Stimulated activated CD4-positive, alpha-beta T cell treated with anti-CD3 and anti-CD28 coated beads, Interleukin-12 subunit alpha, Interleukin-12 subunit beta, amount 100 ng/mL, for 48 hours (primary cell): ENCODE measurements around the gene PRKCB.

Experiments
- DNase-seq, 3 donors: peaks; one replicate each; pipeline ENCODE4 v3.0.0-alpha.2; 2020; ENCODE audit warnings: low read depth in 2 of 3, low spot score in 1 of 3

The PRKCB gene

GRCh38 chr16:24152826-24153225, 317.0 kb downstream of the PRKCB start:
- DNase-seq = no peak

DNA sequence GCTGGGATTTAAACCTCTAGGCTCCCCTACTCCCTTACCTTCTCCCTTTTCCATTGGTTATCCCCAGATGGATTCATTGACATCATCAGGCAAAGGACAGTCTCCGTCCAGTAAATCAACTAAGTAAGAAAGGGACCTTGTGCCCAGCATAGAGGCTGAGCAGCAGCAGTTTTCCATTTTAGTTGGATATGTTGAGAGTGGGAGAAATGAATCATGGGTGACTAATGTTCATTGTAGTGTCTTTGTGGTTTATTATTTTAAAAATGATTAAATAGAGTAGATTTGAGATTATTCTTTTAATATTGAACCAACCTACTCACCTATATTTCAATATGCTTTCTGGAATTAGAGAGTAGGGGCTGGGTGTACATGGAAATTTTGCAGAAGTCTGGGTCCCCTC, 321.0 kb downstream of the PRKCB start:
- no peak for DNase-seq

DNA sequence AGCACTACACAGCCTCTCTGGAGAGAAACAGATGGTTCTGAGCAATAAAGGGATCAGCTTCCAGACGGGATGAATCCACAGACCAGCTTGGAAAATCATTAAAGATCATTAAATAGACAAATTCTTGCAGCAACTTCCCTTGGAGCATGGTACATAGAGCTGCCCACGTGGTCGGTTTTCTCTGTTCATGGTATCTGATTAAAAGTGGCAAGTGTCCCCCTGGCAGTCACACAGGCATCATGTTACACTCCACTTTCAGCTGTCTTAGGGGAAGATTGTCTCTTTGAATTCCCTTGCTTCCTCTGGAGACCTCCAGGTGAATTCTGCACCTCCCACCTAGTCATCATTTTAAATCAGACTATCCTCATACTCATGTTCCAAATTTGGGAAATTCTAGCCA, 328.2 kb downstream of the PRKCB start:
- no peak for DNase-seq

DNA sequence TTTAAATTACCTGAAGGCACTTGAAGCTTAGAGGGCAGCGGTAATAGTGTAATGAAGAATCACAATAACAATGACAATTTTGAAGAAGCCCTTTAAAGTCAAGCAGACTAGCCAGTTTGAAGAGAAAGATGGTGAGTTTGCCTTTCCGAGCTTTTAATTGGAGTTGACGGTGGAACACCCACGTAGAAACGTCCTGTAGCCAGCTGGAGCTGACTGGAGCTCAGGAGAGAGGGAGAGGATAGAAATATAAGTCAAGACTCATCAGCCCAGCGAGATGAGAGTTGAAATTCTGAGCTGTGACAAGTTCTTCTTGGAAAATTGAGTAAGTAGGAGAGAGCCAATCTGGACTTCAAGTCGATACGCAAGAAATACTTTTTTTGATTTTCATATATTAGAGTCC, 328.6 kb downstream of the PRKCB start:
- DNase-seq = no peak

DNA sequence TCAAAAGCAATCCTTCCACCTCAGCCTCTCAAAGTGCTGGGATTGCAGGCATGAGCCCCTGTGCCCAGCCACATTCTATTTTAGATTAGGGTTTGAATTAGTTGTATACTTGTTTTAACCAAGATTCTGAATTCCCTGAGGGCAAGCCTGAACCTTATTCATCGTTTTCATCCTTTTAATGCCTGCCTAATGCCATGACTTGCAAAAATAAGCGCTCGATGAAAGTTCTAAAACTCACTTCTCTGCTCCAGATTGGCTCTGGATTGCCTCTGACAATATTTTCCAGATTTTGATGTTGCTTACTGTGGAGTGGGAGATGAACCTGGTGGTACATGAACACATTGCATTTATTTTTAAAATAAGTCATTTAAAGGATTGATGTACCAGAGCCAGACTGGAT, 329.5 kb downstream of the PRKCB start:
- no peak for DNase-seq

- no peak for DNase-seq
Observed at GRCh38 chr16:24166661-24167528, 331.1 kb downstream of the PRKCB start.

- no peak for DNase-seq
Observed at GRCh38 chr16:24168856-24169255, 333.1 kb downstream of the PRKCB start.

DNA sequence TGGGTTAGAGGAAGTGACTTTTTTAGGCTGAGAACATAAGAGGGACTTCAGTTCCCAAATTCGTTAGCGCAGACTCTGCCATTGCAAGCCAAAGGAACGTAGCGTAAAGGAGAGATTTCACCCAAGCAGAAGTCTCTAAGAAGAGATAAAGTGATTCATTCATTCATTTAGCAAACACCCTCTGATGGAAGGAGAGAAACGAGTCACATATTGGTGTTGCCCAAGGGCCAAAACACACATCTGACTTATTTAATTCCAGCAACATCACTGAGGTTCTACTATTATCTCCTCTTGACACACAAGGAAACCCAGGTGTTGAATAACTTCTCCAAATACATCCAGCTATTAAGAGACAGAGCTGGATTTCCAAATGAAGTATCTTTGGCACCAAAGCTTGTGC, 334.6 kb downstream of the PRKCB start:
- no peak for DNase-seq

DNA sequence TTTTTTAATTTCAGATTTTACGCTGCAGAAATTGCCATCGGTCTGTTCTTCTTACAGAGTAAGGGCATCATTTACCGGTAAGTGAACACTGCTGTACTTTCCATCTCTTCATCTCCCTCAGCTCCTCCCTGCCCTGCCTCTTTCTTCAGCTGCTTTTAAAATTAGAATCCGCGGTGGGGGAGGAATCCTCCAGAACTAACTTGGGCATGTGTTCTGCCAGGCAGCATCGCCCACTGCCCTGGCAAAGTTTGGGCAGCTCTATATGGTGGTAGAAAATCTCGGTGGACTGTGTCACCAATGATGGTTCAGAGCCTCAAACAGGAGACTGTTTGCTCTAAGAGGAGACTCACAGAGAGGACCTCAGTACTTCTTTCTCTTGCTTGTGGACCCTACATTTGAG, 338.7 kb downstream of the PRKCB start:
- no peak for DNase-seq

DNA sequence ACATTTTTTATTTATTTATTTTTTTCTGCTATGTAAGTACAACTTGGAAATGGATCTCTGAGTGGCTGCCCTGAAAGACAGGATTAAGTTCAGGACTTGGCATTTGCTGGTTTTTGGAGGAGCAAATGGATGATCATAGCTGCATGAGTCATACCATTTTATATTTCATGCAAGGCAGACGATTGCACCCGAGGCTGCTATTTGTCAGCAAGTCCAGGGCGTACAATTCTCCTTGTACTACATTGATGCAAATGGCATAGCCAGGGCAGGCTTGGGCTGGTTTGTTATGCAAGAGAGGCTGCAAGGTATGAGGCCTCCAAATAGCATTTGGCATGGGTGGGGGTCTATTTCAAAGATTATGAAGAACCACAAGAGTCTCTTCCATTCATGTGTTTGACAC, 339.2 kb downstream of the PRKCB start:
- no peak for DNase-seq

GRCh38 chr16:24178496-24178895, 342.7 kb downstream of the PRKCB start:
- DNase-seq = no peak

GRCh38 chr16:24180451-24180850, 344.7 kb downstream of the PRKCB start:
- no peak for DNase-seq

DNA sequence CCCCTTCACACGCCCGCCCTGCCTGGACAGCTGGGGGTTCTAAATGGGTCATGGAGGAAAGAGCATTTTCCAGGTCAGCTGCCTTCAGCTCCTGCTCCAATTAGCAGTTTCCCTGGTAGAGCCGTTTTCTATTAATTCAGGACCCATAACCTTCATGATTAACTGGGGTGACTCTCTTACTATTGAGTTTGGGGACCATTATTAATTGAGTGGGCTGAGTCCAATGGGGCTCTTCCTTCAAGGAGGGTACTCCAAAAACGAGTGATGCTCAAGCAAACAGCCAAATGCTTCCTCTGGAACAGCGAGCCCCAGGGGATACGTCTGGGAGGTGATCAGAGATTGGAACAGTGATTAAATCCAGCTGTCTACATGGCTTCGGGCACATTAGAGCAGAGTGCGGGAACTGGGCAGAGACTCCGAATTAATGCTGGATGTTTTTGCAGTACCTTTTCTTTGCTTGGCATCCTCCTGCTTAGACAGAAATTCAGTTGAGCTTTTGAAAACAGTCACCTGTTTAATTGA, 352.3 kb downstream of the PRKCB start:
- no peak for DNase-seq

DNA sequence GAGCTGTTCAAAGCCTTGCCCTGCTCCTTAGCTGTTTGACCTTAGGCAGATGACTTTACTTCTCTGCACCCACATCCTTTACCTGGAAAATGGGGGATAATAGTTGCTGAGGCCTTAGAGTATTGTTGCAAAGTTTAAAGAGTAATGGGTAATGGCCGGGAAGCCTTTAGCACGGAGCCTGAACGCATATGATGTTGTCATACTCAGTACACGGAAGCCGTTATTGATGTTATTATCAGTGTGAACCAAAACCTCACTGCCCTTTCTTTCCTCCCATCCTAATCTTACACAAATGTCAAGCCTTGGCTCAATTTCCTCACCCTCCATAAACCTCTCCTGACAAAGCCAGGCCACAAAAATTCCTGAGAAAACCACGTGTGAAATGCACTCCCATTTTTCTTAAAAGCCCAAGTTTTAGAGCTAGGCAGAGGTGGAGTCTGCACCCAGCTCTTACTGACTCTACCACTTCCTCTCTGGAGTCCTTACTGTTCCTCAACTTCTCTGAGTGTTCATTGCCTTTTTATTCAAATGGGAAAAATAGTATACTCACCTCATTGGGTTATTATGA, 353.1 kb downstream of the PRKCB start:
- no peak for DNase-seq

GRCh38 chr16:24189941-24190340, 354.2 kb downstream of the PRKCB start:
- DNase-seq = peak in 1 of 3 donors; percentile 14

- DNase-seq = no peak
Observed at GRCh38 chr16:24191876-24192402, 356.2 kb downstream of the PRKCB start.

GRCh38 chr16:24195221-24195620, 359.4 kb downstream of the PRKCB start:
- no peak for DNase-seq

DNA sequence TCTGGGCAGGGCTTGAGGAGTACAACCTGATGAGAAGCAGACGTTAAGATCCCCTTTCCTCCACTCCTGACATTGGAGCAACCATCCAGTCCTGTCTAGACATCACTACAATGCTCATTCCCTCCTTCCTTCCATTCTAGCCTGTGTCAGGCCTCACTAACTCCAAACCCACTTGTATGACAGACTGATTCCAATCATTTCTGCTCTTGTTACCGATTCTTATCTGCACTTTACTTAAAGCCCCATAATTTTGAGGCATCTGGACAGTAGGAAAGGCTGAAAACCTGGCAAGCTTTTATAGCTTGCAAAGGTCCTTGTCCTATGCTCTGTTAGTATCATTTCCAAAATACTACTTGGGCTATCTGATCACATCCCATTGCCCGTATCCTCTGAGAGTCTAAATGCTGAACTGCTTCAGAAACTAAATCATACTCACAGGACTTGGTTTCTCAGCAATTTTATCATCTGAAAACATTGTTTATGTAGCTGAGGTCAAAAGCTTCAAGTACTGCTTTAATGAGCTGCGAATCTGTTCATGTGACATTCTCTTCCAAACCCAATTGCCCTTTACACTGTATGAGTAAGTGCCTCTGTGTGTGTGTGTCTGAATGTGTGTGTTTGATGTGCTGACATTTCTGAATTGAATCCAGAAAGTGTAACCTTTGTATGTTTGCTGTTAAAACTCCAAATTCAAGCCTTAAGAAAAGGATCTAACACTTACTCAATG, 363.2 kb downstream of the PRKCB start:
- no peak for DNase-seq

DNA sequence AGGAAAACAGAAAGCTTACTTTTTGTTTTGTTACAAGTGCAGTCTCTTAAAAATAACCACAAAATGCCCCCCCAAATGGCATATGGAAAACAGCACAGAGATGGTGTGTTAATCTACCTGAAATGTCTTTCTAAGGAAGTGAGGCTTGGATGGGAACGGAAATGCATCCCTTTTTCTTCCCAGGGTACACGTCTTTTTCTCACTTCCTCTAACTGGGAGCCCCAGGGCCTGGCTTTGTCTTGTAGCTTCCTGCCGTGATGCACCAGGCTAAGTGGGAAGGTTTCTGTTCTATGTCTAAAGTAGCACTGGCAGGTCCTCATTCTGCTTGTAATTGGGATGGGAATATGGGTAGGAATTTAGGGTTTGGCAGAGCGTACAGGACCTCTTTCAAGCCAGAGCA, 367.9 kb downstream of the PRKCB start:
- DNase-seq = no peak

GRCh38 chr16:24204150-24204665, 368.4 kb downstream of the PRKCB start:
- no peak for DNase-seq

GRCh38 chr16:24206926-24207325, 371.1 kb downstream of the PRKCB start:
- no peak for DNase-seq
